HG02943 (cell line): ENCODE results near the gene FKBP9.
"Not testable (repeated sequence)": the region's sequence is repeated elsewhere in the genome, so short reads cannot be mapped to it uniquely, and the experiment has no call there.

Experiments used
- ATAC-seq: cut with Tn5 transposase; IDR thresholded peaks from one replicate; pipeline ENCODE4 v1.9.1; 2021; ENCODE audit warnings: mild to moderate bottlenecking, low read depth, moderate library complexity; ENCODE audit not compliant: unreplicated experiment

The FKBP9 gene, protein sequence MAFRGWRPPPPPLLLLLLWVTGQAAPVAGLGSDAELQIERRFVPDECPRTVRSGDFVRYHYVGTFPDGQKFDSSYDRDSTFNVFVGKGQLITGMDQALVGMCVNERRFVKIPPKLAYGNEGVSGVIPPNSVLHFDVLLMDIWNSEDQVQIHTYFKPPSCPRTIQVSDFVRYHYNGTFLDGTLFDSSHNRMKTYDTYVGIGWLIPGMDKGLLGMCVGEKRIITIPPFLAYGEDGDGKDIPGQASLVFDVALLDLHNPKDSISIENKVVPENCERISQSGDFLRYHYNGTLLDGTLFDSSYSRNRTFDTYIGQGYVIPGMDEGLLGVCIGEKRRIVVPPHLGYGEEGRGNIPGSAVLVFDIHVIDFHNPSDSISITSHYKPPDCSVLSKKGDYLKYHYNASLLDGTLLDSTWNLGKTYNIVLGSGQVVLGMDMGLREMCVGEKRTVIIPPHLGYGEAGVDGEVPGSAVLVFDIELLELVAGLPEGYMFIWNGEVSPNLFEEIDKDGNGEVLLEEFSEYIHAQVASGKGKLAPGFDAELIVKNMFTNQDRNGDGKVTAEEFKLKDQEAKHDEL

DNA sequence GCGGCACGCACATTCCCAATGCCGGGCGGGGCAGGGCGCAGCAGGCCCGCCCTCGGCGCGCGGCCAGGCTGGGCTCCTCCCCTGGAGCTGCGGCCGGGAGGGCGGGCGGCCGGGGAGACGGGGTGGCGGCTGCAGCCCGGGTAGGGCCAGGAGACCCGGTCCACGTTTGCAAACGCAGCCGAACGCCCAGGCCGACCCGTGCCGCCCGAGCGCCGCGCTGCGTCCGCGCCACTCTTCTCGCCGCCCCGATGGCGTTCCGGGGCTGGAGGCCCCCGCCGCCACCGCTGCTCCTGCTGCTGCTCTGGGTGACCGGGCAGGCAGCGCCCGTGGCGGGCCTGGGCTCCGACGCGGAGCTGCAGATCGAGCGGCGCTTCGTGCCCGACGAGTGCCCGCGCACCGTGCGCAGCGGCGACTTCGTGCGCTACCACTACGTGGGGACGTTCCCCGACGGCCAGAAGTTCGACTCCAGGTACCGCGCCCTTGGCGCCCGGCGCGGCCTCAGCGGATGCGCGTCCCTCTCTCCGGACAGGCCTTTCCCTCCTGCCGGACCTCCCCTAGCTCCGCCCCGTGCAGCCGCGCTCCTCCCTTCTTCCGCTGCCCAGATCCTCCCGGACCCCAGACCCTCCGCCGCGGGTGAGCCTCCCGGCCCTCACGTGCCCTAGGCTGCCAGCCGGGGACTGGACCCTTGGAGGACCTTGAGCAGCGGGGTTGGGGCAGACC is at the start of gene FKBP9:
FKBP9 (plus strand) TSS at position 115 of the 720 bp plus-strand sequence; CDS start at position 249, 134 bp downstream.
- ATAC-seq = peak; percentile 74

- ATAC-seq = no peak
These were observed 47.0 kb upstream of the FKBP9 start for GRCh38 chr7:32910195-32910594.

GRCh38 chr7:32914184-32914583 is 43.1 kb upstream of the FKBP9 start:
- no peak for ATAC-seq

DNA sequence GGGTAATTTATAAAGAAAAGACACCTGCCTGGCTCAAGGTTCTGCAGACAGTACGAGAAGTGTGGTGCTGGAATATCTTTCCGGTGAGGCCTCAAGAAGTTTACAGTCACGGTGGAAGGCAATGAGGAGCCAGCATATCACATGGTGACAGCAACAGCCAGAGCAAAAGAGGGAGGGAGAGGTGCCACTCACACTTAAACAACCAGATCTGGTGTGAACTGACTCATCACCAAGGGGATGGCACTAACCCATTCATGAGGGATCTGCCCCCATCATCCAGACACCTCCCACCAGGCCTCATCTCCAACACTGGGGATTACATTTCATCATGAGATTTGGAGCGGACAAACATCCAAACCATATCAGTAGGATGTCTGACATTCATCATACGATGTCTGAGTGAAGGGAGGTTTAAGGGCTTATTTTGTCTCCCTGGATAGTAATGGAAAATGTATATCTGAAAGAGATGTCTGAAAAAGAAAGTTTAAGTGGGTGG is 42.2 kb upstream of the FKBP9 start:
- ATAC-seq = no peak

DNA sequence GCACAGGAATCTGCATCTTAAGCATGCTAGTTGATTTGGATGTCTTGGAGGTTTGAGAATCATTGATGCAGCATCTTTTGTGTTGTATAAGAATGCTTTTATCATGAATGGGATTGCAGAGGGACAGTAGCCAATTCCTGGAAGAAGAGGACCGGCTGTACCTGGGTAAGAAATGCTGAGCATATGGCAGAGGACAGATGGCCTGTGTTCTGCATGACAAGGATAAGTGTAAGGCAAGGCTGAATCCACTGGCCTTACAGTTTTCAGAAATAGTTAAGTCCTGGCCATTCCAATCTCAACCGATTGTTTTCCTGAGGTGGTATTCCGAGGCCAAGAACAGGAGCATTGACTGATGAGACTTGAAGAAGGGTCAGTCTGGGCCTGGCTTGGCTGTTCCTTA is 41.2 kb upstream of the FKBP9 start:
- no peak for ATAC-seq

- ATAC-seq = not testable (repeated sequence)
These were observed 40.2 kb upstream of the FKBP9 start for GRCh38 chr7:32916994-32917393.

GRCh38 chr7:32921896-32922295 is 35.3 kb upstream of the FKBP9 start:
- no peak for ATAC-seq

DNA sequence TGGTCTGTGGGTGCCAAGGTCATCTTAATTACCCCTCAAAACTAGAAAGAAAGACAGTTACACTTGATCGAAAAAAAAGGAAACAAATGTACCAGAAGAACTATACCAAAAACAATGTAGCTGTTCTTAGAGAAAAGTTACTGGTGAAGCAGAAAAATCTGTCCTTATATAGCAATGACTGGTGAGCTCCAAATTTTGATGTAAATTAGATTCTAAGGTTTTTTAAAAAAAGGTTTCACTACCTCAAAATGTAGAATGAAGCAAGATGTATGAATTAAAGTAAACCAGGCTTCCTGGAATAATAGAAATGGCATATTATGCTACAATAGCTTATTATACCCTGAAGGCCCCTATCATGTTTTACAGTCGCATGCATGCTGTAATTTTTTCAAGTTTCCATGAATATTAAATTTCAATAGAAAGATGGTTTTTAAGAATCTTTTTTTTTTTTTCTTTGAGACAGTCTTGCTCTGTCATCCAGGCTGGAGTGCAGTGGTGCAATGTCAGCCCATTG is 28.4 kb upstream of the FKBP9 start:
- no peak for ATAC-seq

- ATAC-seq = no peak
These were observed 27.7 kb upstream of the FKBP9 start for GRCh38 chr7:32929430-32930143.

GRCh38 chr7:32930378-32930777 is 26.9 kb upstream of the FKBP9 start:
- ATAC-seq = no peak

DNA sequence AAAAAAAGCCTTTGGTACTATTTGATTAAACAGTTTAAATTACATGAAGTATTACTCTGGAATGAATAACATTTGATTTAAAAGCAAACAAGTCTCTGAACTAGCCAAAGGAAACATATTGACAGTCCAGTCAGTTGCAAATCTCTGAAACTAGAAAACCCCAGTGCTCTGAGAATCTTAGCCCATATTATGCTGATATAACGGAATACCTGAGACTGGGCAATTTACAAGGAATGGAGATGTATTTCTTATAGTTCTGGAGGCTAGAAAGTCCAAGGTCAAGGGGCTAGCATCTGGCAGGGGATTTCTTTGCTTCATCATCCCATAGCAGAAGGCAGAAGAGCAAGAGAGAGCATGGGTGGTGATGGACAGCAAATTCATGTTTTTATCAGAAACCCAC is 21.7 kb upstream of the FKBP9 start:
- ATAC-seq = no peak

DNA sequence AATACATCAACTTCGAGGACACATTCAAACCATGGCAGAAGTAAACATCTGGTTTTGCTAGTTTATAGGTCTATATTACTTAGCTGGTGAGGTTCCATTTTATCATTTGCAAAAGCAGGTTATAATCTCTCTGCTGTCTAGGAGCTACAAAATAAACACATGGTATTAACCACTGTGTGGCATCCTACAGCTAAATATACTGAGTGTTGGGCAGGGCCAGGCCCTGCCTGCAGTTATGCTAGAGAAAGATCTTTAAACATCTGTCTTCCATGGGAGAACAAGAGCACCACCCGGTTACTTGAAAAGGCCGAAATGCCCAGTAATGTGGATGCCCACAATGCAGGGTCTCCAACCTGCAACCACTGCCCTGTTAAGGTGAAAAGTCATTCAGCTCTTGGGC is 20.6 kb upstream of the FKBP9 start:
- ATAC-seq = no peak

GRCh38 chr7:32937344-32938174 is 19.7 kb upstream of the FKBP9 start:
- no peak for ATAC-seq

- no peak for ATAC-seq
These were observed 16.1 kb upstream of the FKBP9 start for GRCh38 chr7:32941181-32941580.

GRCh38 chr7:32941681-32942414 is 15.4 kb upstream of the FKBP9 start:
- ATAC-seq = peak; percentile 40

DNA sequence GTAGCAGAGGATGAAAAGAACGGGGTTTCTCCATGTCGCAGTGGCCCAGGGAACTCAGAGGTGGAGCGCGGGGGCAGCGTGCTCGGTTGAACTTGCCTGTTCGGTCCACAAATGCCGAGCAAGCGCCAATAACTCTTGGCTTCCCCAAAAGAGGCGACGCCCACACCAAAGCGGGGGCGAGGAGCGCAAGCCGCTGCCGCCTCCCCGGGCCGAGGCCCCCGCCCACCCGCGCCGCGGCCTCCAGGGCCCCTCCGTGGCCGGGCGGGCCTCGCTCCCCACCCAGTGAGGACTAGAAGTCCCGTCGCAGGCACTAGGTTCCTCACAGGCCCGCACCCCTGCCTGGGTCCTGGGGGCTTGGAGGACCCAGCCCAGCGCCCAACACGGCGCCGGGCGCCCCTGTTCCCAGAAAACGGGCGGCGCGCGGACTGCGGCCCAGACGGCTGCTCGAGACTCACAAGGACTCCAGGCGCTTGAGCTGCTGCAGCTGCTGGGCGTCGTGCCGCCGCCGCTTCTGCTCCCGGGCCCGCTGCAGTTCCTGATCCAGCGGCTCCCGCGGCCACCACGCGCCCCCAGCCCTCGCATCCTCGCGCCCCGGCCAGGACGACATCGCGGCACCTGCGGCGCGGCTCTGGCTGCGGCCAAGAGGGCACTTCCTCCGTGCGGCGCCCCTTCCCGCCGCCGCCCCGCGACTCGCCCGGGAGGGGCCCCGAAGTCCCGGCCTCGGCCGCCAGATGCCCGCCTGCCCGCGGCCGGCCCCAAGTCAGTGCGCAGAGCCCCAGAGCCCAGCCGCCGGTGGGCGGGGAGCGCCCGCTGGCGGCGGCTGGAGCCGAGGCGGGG is 14.6 kb upstream of the FKBP9 start:
- ATAC-seq = peak; percentile 75

DNA sequence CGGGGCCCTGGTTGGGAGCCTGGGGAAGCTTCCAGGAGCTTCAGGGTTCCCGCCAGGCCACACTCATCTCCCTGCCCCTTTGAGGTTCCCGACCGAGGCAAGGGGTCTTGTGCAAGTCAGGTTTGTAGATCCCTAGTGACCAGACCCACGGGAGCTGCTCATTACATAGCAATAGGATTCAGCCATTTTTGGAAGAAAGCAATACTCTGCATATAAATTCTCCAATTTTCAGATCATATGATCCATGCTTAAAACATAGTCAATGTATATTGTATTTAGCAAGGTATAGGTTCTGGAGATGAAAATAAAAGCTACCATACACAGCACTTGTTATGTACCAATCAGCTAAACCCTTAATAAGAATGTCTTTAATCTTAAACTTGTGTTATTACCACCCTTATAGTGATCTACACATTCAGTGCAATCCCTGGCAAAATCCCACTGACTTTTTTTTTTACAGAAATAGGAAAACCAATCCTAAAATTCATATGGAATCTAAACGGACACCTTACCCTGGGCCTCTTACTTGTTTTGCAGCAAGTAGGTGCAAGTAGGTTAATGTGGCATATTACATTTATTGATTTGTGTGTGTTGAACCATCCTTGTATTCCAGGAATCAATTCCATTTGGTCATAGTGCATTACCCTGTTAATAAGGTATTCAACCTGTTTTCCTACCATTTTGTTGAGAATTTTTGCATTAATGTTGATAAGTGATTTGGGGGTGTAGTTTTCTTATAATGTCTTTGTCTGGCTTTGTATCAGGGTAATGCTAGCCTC is 13.8 kb upstream of the FKBP9 start:
- ATAC-seq = no peak
